HG02610 (cell line): ENCODE data around the gene PHF21A.

Source experiments
- ATAC-seq: cut with Tn5 transposase; IDR thresholded peaks from one replicate; pipeline ENCODE4 v1.9.1; 2021; ENCODE audit warnings: mild to moderate bottlenecking, moderate library complexity; ENCODE audit not compliant: unreplicated experiment

Gene PHF21A

GRCh38 chr11:45924036-45924915, 197.0 kb downstream of the PHF21A start:
- no peak for ATAC-seq

GRCh38 chr11:45922425-45923082, 198.7 kb downstream of the PHF21A start, which contains the start of gene LARGE2:
Gene LARGE2, plus strand, starts transcription at chr11:45922656. Its CDS starts 227 bp downstream, at chr11:45922883.
- no peak for ATAC-seq

- ATAC-seq, result no peak
Observed at GRCh38 chr11:45921561-45922424, 199.5 kb downstream of the PHF21A start.

DNA sequence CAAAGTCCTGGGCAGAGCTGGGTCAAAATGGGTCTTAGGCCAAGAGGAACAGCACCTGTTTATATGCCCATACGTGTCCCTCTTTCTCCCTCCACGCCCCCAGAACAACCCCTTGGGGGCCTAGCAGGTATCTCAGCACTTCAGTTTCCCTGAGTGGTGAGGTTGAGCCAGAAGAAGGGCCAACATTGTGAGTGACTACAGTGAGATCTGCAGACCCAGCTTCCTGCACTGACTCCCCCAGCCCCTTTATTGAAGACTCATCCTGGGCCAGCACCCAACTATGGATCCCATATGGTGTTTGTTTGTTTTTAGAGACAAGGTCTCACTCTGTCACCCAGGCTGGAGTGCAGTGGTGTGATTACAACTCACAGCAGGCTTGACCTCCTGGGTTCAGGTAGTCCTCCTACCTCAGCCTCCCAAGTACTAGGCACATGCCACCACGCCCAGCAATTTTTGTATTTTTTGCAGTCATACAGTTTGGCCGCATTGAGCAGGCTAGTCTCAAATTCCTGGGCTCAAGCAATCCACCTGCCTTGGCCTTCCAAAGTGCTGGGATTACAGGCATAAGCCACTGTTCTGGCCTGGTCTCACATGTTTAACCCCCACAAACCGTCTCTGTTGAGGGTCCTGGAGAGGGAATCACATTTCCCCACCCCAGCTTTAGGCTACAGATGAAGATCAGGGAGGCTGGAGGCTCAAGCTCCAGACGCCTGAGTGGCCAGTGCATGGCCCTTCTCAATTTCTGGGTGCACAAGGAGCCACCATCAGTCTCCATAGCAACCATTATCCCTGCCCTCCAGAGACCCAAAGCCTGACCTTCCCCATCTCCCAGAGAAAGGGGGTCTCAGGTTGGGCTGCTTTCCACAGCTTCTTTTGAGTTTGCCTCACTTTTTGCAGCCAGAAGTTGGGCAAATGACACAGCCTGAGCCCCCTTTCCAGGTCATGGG, 200.4 kb downstream of the PHF21A start:
- no peak for ATAC-seq

DNA sequence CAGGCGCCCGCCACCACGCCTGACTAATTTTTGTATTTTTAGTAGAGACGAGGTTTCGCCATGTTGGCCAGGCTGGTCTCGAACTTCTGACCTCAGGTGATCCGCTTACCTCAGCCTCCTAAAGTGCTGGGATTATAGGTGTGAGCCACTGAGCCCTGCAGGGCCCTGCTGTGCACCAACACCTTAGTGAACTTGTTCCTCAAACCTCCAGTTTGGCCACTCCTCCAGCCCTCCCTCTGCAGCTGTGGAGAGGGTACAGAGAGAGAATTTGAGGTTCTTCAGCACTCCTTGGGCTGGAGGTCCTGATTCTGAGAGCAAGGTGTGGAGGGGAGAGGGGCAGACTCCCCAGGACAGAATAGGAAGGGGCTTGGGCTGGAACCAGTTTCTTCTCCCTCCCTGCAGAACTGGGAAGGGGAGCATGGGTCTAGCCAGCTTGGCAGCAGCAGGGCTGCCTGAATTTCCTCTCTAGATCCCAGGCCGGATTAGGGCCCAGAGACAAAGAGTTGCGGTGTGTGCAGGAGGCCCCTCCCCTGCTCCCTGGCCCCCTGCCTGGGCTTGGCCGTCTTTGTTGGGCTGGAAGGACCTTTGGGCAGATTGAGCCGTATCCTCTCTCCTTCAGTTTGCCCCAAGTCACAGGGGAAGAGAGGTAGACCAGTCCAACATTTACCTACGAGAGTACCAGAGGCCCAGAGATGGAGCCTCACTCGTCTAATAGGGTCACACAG, 201.3 kb downstream of the PHF21A start:
- no peak for ATAC-seq

DNA sequence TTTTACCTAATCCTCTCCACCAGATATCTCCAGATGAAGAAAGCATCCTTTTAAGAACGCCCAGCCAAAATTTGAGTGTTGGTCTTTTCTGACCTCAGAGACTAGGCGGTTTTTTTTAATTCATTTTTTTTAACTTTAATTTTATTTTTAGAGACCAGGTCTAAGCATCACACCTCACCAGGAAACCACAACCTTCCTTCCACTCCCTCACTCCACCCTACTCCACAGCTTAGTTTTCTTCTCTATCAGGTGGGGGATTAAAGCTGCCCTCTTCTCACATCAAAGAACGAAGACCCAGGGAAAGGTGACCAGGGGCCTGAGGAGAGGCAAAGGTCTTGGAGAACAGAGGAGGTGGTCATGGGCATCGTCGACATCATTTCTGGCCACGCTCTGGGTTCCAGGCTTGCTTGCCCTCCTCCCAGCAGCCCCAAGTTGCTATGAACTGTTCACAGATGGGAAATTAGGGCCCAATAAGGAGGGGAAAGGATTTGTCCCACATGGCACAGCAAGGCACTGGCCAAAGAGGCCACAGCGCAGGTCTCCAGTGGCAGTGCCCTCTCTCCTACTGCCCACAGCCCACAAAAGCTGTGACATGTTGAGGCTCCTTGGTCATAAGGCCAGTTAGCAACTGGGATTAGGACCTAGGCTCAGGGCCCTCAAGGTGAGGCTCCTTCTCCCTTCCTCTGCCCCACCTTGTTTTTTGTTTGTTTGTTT, 202.1 kb downstream of the PHF21A start:
- ATAC-seq, result no peak

DNA sequence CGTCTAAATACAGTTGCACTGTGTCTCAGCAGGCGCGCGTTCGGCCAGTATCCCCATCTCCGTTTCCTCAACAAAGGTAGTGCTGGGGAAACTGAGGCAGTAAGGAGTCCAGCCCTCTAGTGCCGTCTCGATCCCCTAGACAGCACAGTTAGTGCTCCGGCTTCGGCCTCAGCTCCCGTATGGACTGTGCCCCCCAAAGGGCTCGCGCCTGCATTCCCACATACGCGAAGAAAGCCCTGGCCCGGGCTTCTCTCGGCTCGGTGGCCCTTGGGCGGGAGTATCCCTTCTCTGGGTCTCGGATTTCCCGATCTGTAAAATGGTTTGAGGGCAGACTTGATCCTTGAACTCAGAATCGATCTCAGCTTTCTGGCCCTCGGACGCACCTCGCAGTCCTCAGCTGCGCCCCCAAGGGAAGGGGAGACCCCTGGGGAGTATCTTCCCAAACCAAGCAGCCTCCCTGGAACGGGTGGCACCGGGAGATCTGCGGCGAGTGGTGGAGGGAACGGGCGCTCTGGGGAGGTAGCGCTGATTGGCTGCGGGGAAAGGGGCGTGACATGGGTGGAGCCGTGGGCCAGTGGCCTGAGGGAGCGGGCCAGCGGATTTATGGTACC, 202.8 kb downstream of the PHF21A start:
- ATAC-seq, result peak; percentile 34

GRCh38 chr11:45917623-45918330, 203.5 kb downstream of the PHF21A start, which contains the start of gene PEX16:
Gene PEX16, minus strand, starts transcription at chr11:45917877. Its CDS starts 66 bp downstream, at chr11:45917811.
- ATAC-seq, result peak; percentile 93

GRCh38 chr11:45917286-45917622, 204.0 kb downstream of the PHF21A start:
- no peak for ATAC-seq

DNA sequence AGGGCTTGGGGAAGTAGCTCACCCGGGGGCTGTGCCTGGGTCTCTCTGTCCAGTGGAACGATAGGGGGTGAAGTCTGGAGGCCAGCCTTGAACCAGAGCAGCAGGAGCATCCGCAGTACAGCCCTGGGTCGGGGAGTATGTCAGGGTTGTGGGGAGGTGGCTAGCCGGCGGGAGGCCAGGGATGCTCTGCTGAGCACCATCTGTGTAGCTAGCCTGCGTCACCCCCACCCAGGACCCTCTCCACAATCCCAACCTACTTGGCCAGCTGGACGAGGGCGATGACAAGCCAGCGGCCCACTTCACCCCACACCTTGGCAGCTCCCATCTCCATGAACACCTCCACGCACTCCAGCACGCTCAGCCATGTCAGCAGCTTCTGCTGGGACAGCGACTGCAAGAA, 205.8 kb downstream of the PHF21A start:
- no peak for ATAC-seq

DNA sequence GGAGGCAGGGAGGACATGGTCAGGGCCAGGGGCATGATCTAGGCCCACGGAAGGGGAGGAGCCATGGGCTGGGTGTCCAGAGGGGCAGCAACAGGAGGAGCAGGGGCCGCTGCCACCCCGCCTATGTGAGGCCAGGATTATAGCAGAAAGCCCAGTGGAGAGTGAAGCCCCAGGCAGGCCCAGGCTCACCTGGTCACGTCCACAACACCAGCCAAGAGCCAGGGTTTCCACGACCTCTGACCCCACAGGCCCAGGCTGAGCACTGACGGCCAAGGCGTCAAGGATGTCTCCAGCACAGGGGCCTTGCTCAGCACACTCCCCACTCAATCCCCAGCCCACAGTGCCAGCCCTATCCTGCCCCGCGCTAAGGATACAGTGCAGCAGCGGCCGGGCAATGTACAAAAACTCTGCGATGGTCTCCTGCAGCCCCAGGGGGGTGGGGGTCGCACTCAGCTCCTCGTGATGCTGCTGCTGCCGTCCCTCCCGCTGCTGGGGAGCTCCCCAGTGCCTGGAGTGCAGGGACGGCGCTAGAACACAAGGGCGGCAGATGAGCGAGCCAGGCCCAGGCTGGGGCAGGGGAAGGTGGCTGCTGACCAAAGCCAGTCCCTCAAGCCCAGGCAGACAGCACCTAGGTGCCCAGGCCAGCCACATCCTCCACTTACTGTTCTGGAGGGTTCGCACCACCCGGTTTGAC, 207.2 kb downstream of the PHF21A start:
- ATAC-seq, result no peak

DNA sequence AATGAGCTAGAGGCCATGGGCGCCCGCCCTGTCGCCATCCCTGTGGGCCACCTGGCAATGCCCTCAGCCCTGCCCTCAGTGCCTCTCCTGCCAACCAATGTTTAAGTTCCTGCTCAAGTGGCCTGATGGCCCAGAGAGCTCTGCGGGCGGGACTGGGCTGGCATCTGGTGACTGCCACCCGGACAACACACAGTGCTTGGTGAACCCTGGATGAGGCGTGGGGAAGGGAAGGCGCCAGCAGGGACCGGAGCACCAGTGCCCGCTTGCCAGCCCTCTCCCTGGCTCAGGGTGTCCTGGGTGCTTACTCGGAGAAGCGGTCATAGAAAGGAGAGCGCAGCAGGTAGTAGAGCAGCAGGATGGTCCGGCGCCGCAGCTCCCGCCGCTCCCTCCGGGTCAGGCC, 207.7 kb downstream of the PHF21A start:
- ATAC-seq, result no peak

GRCh38 chr11:45910623-45911022, 210.6 kb downstream of the PHF21A start:
- ATAC-seq, result no peak

DNA sequence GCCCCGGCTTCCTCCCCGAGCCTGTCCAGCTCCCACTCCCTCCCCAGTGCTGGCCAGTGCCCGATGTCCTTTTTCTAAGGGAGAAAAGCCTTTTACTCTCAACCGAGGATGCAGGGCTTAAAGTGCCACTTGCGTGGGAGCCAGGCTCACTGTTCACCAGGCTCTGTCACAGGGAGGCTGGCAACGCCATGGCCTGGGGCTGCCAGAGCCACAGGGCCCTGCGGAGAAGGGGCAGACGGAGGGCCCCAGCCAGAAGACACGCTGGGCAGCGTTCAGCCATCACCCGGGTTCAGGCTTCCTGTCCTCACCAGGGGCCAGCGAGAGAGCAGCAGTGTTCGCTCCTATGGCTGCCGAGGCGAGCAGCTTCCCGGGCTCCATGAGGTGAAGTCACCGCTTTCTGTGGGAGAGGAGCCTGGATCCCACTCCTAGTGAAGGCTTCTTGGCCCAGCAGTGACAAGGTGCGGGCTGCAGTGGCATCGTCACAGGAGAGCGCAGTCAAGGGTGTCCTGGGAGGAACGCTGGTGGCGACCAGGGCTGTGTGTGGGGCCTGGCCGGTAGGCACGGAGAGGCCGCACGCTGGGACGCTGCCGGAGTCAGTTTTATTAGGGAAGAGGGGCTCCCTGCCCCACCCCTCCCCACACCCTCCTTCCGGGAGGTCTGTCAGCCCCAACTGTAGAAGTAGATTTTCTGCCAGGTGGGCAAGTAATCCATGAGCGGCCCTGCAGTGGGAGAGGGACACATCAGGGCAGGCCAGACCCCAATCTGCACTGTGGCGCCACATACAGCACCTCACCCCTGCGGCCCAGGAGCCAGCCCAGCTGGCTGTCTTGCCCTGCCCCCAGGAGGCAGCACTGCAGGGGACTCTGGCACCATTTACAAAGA, 211.4 kb downstream of the PHF21A start:
- ATAC-seq, result no peak

- ATAC-seq, result no peak
Observed at GRCh38 chr11:45907911-45908370, 213.3 kb downstream of the PHF21A start.

DNA sequence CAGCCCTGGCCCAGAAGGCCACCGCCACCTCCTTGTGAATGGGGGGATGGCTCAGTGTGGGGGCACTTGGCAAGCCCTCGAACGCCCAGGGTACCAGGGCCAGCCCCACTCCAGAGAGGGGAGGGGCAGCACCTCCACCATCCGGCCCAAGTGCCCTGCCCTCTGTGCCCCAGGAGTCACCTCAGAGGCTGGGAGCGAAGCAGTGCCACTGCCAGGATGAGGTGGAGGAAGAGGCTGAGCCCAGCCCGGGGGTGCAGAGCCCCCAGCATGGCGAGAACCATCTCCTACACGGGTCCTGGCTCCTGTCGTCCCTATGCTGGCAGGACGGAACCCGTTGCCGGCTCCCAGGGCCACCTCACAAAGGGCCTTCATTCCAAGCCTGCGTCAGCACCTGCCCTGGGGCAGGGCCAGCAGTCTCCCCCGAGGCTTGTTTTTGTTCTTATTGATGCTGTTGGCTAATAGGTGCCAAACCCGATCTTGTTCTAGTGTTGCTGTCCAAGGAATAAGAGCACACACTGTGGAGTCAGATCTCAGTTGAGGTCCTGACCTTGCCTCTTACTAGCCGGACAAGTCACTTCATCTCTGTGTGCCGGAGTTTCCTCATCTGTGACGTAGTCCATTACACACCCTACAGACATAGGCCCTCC, 214.2 kb downstream of the PHF21A start, which contains the start of gene FREY1:
Gene FREY1, minus strand, starts transcription at position 307 of the 647 bp plus-strand sequence. Its CDS starts 26 bp downstream, at position 281.
- ATAC-seq, result no peak
